Loucy (cell line): ENCODE measurements around the gene TMEM187.

ENCODE experiments used
- H2AFZ ChIP-seq: fragments of 200-600 bp; sonication (generic); 2 replicates; pipeline ENCODE4 v1.6.0; 2016; ENCODE audit warnings: antibody characterized with exemption, mild to moderate bottlenecking, low read length, moderate library complexity
- H3F3A ChIP-seq: fragments of 200-600 bp; 2 replicates; pipeline ENCODE4 v1.6.0; 2016; ENCODE audit warnings: antibody characterized with exemption, low read depth, mild to moderate bottlenecking
- H3K27me3 ChIP-seq: fragments of 200-600 bp; sonication (generic); 2 replicates; pipeline ENCODE4 v1.6.1; 2014; ENCODE audit warnings: low read length, mild to moderate bottlenecking; ENCODE audit not compliant: insufficient read depth, poor library complexity, severe bottlenecking
- H3K36me3 ChIP-seq: fragments of 200-600 bp; sonication (generic); 2 replicates; pipeline ENCODE4 v1.6.1; 2016; ENCODE audit warnings: low read length; ENCODE audit not compliant: insufficient read depth
- H3K4me1 ChIP-seq: fragments of 200-600 bp; sonication (generic); 2 replicates; pipeline ENCODE4 v1.5.1; 2014; ENCODE audit warnings: low read length, mild to moderate bottlenecking; ENCODE audit not compliant: insufficient read depth, poor library complexity, severe bottlenecking
- H3K4me2 ChIP-seq: fragments of 200-600 bp; sonication (generic); 2 replicates; pipeline ENCODE4 v1.6.0; 2014; ENCODE audit warnings: antibody characterized with exemption, low read length, low read depth, mild to moderate bottlenecking; ENCODE audit not compliant: poor library complexity, severe bottlenecking
- H3K4me3 ChIP-seq: fragments of 200-600 bp; sonication (generic); 2 replicates; pipeline ENCODE4 v1.5.1; 2014; ENCODE audit warnings: low read length, mild to moderate bottlenecking, mixed read lengths; ENCODE audit not compliant: poor library complexity, severe bottlenecking
- H3K79me2 ChIP-seq: fragments of 200-600 bp; sonication (generic); 2 replicates; pipeline ENCODE4 v1.6.1; 2014; ENCODE audit warnings: low read length; ENCODE audit not compliant: insufficient read depth
- H3K9ac ChIP-seq: fragments of 200-600 bp; sonication (generic); 2 replicates; pipeline ENCODE4 v1.6.0; 2014; ENCODE audit warnings: mild to moderate bottlenecking, low read depth, low read length, moderate library complexity; ENCODE audit not compliant: poor library complexity, severe bottlenecking
- H3K9me2 ChIP-seq: fragments of 200-600 bp; sonication (generic); replicated peaks from 2 replicates; pipeline ENCODE4 v1.6.1; 2016; ENCODE audit warnings: low read depth, low read length, mixed read lengths
- H3K9me3 ChIP-seq: fragments of 200-600 bp; sonication (generic); 2 replicates; pipeline ENCODE4 v1.6.1; 2014; ENCODE audit warnings: mild to moderate bottlenecking, antibody characterized with exemption, low read length, low read depth; ENCODE audit not compliant: insufficient read depth
- H4K20me1 ChIP-seq: fragments of 200-600 bp; sonication (generic); 2 replicates; pipeline ENCODE4 v1.6.0; 2014; ENCODE audit warnings: antibody characterized with exemption, low read length, mild to moderate bottlenecking; ENCODE audit not compliant: insufficient read depth, poor library complexity, severe bottlenecking
- EZH2phosphoT487 ChIP-seq: fragments of 200-600 bp; IDR thresholded peaks from 2 replicates; pipeline ENCODE4 v1.6.1; 2018; ENCODE audit warnings: antibody characterized with exemption, mild to moderate bottlenecking, moderate library complexity, borderline replicate concordance
- TF ChIP-seq, protein P1 (sequence below): fragments of 200-600 bp; sonication (generic); conservative IDR thresholded peaks from 2 replicates; pipeline ENCODE4 v1.5.1; 2014; ENCODE audit warnings: mild to moderate bottlenecking, antibody characterized with exemption, low read length

The TMEM187 gene

DNA sequence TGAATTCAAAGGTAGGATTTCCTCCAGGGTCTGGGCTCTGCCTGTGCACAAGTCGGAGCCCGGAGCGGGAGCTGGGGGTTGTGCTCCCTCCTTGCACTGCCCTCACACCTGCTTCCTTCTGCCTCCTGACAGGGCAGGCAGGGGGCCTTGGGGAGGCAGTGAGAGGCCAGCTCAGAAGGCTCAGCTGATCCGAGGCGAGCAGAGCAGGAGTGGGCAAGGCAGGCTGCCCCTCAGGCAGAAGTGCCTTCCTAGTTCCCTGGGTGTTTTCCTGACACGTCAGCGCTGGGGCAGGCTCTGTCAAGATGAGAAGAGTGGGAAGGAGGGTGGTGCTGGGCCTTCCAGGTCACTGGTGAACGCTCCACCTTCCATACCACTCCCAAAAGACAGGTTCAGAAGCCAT is 52.7 kb downstream of the TMEM187 start:
- H3K4me1 ChIP-seq = no peaks in the 10 kb centered on the region
- TF ChIP-seq, protein P1, sequence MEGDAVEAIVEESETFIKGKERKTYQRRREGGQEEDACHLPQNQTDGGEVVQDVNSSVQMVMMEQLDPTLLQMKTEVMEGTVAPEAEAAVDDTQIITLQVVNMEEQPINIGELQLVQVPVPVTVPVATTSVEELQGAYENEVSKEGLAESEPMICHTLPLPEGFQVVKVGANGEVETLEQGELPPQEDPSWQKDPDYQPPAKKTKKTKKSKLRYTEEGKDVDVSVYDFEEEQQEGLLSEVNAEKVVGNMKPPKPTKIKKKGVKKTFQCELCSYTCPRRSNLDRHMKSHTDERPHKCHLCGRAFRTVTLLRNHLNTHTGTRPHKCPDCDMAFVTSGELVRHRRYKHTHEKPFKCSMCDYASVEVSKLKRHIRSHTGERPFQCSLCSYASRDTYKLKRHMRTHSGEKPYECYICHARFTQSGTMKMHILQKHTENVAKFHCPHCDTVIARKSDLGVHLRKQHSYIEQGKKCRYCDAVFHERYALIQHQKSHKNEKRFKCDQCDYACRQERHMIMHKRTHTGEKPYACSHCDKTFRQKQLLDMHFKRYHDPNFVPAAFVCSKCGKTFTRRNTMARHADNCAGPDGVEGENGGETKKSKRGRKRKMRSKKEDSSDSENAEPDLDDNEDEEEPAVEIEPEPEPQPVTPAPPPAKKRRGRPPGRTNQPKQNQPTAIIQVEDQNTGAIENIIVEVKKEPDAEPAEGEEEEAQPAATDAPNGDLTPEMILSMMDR = no peak
- TF ChIP-seq EZH2phosphoT487 = no peak
- H3K36me3 ChIP-seq = peaks cover 30% of the 10 kb centered on the region; the same call in 1 of the 2 replicates
- no peaks in the 10 kb centered on the region for H3K27me3 ChIP-seq
- H3K9ac ChIP-seq = no peak overlapping the region
- H3F3A ChIP-seq = no peaks in the 10 kb centered on the region
- H3K4me3 ChIP-seq = no peak overlapping the region
- H3K9me3 ChIP-seq = no peaks in the 10 kb centered on the region
- no peaks in the 10 kb centered on the region for H4K20me1 ChIP-seq
- no peak overlapping the region for H3K4me2 ChIP-seq
- H2AFZ ChIP-seq = no peak overlapping the region
- no peaks in the 10 kb centered on the region for H3K9me2 ChIP-seq
- H3K79me2 ChIP-seq = peaks cover 8% of the 10 kb centered on the region; the same call in 1 of the 2 replicates

DNA sequence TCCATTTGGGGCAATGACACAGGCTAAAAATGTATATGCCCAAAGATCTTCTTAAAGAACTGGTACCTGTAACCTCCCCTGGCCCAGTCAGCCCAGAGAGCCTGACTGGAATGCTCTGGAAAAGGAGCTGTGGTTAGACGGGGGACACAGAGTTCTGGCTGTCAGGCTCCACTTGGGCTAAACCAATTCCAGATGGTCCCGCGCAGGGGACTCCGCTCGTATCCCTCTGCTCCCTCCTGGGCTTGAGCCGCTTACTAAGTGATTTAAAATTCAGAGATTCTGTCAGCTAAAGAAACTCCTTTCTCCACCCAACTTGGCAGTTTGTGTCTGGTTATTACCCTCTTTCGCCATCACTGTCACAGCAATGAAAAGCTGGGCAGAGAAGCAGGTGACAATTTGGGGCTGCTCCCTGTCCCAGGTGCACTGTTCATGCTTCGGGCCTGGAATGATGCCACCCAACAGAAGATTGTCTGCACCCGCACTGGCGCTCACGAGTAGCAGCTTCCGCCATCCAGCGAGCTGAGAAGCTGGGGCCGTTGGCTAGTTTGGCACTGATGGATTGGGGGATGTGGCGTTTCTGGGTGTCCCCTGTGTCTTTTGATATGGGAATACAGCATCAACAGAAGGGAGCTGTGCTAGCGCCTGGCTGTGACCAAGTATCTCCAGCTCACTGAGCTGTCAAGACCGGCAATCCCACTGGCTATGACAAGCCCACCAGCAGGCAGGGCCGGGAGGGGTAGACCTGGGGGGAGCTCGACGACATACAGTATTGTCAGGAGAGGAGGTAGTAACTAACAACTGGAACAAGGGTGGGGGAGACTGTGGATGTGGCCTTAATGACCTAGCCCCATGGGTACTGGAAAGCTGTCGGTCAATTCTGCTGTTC is 53.8 kb downstream of the TMEM187 start:
- TF ChIP-seq, protein P1 = no peak
- no peak for TF ChIP-seq EZH2phosphoT487

DNA sequence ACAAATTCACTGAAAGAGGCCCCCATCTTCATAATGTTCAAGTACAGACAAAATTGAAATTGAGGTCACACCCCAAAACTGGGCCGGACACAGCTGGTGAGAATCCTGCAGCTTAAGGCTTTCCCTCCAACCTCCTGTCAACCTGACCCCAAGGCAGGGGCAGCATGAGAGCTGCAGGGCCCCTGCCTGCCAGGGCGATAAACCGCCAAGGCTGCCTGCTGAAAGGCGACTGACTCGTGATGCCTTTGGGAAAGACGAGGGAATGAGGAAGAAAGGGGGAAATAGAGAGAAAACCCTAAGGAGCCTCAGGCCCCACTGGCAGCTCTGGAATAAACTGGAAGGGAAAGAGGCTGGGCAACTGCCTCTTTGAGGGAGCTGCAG is 54.5 kb downstream of the TMEM187 start:
- no peak for TF ChIP-seq EZH2phosphoT487
- TF ChIP-seq, protein P1 = no peak
- Histone ChIP-seq H3K4me2 (no peak overlapping the region), H3F3A (no peaks in the 10 kb centered on the region), H3K9me2 (no peaks in the 10 kb centered on the region), H3K9ac (no peak overlapping the region), H3K36me3 (peaks cover 48% of the 10 kb centered on the region; the same call in 1 of the 2 replicates), H3K4me3 (no peak overlapping the region), H3K79me2 (no peaks in the 10 kb centered on the region), H3K9me3 (no peaks in the 10 kb centered on the region), H3K4me1 (no peaks in the 10 kb centered on the region), H2AFZ (no peak overlapping the region), H3K27me3 (no peaks in the 10 kb centered on the region), H4K20me1 (no peaks in the 10 kb centered on the region)

More for the DNA sequence above, 53.8 kb downstream of the TMEM187 start:
- Histone ChIP-seq H3K4me1 (no peaks in the 10 kb centered on the region), H3K27me3 (no peaks in the 10 kb centered on the region), H3K4me3 (no peak overlapping the region), H3K4me2 (no peak overlapping the region), H3K9me3 (no peaks in the 10 kb centered on the region), H3K36me3 (peaks cover 42% of the 10 kb centered on the region; the same call in 1 of the 2 replicates), H3K9ac (no peak overlapping the region), H4K20me1 (no peaks in the 10 kb centered on the region), H3F3A (no peaks in the 10 kb centered on the region), H2AFZ (no peak overlapping the region), H3K79me2 (0 out of 2 replicates have a peak, but pooled peaks cover 2% of the 10 kb centered on the region), H3K9me2 (no peaks in the 10 kb centered on the region)
